Liver (tissue), 9 donors: Measurements from ENCODE around the gene ARCN1. TPM values are rescaled to one million over a fixed set of nuclear protein-coding genes. Genes with fewer than 3 reads are reported as not detected.

ENCODE experiments used
- DNase-seq: peaks from one replicate; pipeline ENCODE4 v3.0.0-alpha.2; 2017; ENCODE audit warnings: low spot score
- H3K27ac ChIP-seq, 2 donors: one replicate each; pipeline ENCODE4 v1.7.0; 2013; ENCODE audit warnings: inconsistent platforms in 2 of 2, low read length in 2 of 2, control low read depth in 1 of 2, low read depth in 1 of 2, mild to moderate bottlenecking in 1 of 2
- H3K27me3 ChIP-seq, 4 donors: one replicate each; pipeline versions ENCODE4 v1.6.1 to v1.7.0; 2013; ENCODE audit warnings: low read length in 3 of 4, inconsistent platforms in 1 of 4, mild to moderate bottlenecking in 1 of 4, moderate library complexity in 1 of 4; ENCODE audit not compliant: control insufficient read depth in 4 of 4, insufficient read depth in 4 of 4
- H3K36me3 ChIP-seq, 4 donors: one replicate each; pipeline versions ENCODE4 v1.6.1 to v1.7.0; 2013; ENCODE audit warnings: low read length in 3 of 4, mild to moderate bottlenecking in 3 of 4, low read depth in 1 of 4, moderate library complexity in 1 of 4; ENCODE audit not compliant: control insufficient read depth in 4 of 4, insufficient read depth in 3 of 4
- H3K4me1 ChIP-seq, 4 donors: one replicate each; pipeline versions ENCODE4 v1.6.1 to v1.7.0; 2013; ENCODE audit warnings: low read length in 3 of 4, mild to moderate bottlenecking in 3 of 4, moderate library complexity in 1 of 4; ENCODE audit not compliant: control insufficient read depth in 4 of 4, insufficient read depth in 4 of 4
- H3K4me3 ChIP-seq, 3 donors: one replicate each; pipeline versions ENCODE4 v1.6.1 to v1.7.0; 2013; ENCODE audit warnings: low read length in 3 of 3, control low read depth in 1 of 3, low read depth in 1 of 3, mild to moderate bottlenecking in 1 of 3
- H3K9ac ChIP-seq, 2 donors: one replicate each; pipeline ENCODE4 v1.7.0; 2013; ENCODE audit warnings: low read length in 2 of 2, mild to moderate bottlenecking in 2 of 2, moderate library complexity in 2 of 2, control low read depth in 1 of 2, low read depth in 1 of 2
- H3K9me3 ChIP-seq, 4 donors: one replicate each; pipeline versions ENCODE4 v1.6.1 to v1.7.0; 2013; ENCODE audit warnings: low read length in 3 of 4; ENCODE audit not compliant: control insufficient read depth in 4 of 4
- ATF3 ChIP-seq: IDR thresholded peaks from 2 replicates; pipeline ENCODE4 v1.6.1; 2016; ENCODE audit warnings: antibody characterized with exemption
- CTCF ChIP-seq: fragments of 150-350 bp; IDR thresholded peaks from 2 replicates; pipeline ENCODE4 v1.5.1; 2017; ENCODE audit warnings: improper control_type of control experiment, low read depth, low read length; ENCODE audit not compliant: missing input control
- EGR1 ChIP-seq, 2 donors: IDR thresholded peaks; 2 replicates each; pipeline ENCODE4 v1.6.1; 2016 to 2018; ENCODE audit warnings: antibody characterized with exemption in 2 of 2, low read depth in 2 of 2
- FOXA1 ChIP-seq: IDR thresholded peaks from 2 replicates; pipeline ENCODE4 v1.6.1; 2016; ENCODE audit warnings: antibody characterized with exemption
- FOXA2 ChIP-seq: IDR thresholded peaks from 2 replicates; pipeline ENCODE4 v1.6.1; 2016; ENCODE audit warnings: antibody characterized with exemption
- GABPA ChIP-seq, 2 donors: IDR thresholded peaks in 1 of 2; conservative IDR thresholded peaks in 1 of 2; 2 replicates each; pipeline ENCODE4 v1.6.1; 2016; ENCODE audit warnings: antibody characterized with exemption in 2 of 2, mild to moderate bottlenecking in 1 of 2, moderate library complexity in 1 of 2
- HNF4A ChIP-seq, 2 donors: conservative IDR thresholded peaks; 2 replicates each; pipeline ENCODE4 v1.6.1; 2016; ENCODE audit warnings: antibody characterized with exemption in 2 of 2, mild to moderate bottlenecking in 2 of 2
- HNF4G ChIP-seq: IDR thresholded peaks from 2 replicates; pipeline ENCODE4 v1.6.1; 2016; ENCODE audit warnings: antibody characterized with exemption
- JUND ChIP-seq, 2 donors: IDR thresholded peaks; 2 replicates each; pipeline ENCODE4 v1.6.1; 2016; ENCODE audit warnings: antibody characterized with exemption in 2 of 2
- MAX ChIP-seq: IDR thresholded peaks from 2 replicates; pipeline ENCODE4 v1.6.1; 2016; ENCODE audit warnings: antibody characterized with exemption
- NR2F2 ChIP-seq: IDR thresholded peaks from 2 replicates; pipeline ENCODE4 v1.6.1; 2016; ENCODE audit warnings: antibody characterized with exemption
- RAD21 ChIP-seq, 2 donors: IDR thresholded peaks; 2 replicates each; pipeline ENCODE4 v1.6.1; 2016; ENCODE audit warnings: antibody characterized with exemption in 2 of 2, mild to moderate bottlenecking in 2 of 2
- REST ChIP-seq: IDR thresholded peaks from 2 replicates; pipeline ENCODE4 v1.6.1; 2016; ENCODE audit warnings: antibody characterized with exemption, mild to moderate bottlenecking
- RXRA ChIP-seq, 2 donors: IDR thresholded peaks; 2 replicates each; pipeline ENCODE4 v1.6.1; 2017 to 2018; ENCODE audit warnings: antibody characterized with exemption in 2 of 2, mild to moderate bottlenecking in 1 of 2
- TAF1 ChIP-seq: conservative IDR thresholded peaks from 2 replicates; pipeline ENCODE4 v1.6.1; 2016; ENCODE audit warnings: antibody characterized with exemption, mild to moderate bottlenecking
- YY1 ChIP-seq: IDR thresholded peaks from 2 replicates; pipeline ENCODE4 v1.6.1; 2016; ENCODE audit warnings: antibody characterized with exemption, mild to moderate bottlenecking
- ZBTB33 ChIP-seq: IDR thresholded peaks from 2 replicates; pipeline ENCODE4 v1.6.1; 2016; ENCODE audit warnings: antibody characterized with exemption
- WGBS: extraction: QIAGEN DNeasy Blood & Tissue Kit; methylation state at CpG from one replicate; pipeline ENCODE4 v1.1.7; 2013; 5-methylcytosine and 5-hydroxymethylcytosine counted together
- polyA plus RNA-seq, 2 donors: library from polyadenylated mRNA; stranded (reverse) in 1 of 2; unstranded in 1 of 2; fragments of 200-250 nt in 1 of 2; fragments of >200 nt in 1 of 2; fragmentation: Nextera tagmentation in 1 of 2; extraction: Ambion mirVana in 1 of 2; gene quantifications; one replicate each; pipeline versions ENCODE4 v1.2.1 to v1.2.3, GENCODE V29; 2013 to 2015
- total RNA-seq, 2 donors: library from RNA; depleted of rRNA; stranded (reverse); fragments of >200 nt; gene quantifications; one replicate each; pipeline ENCODE4 v1.2.3, GENCODE V29; 2014
- donor health status: healthy.
- donor health status: healthy.
- donor health status: healthy.
- donor health status: healthy.
- donor health status: healthy.

The ARCN1 gene
- total and polyA plus RNA-seq, 4 donors = 36.7 to 95.4 (median 51.8) TPM

GRCh38 chr11:118614511-118614910, 42.3 kb downstream of the ARCN1 start:
- Histone ChIP-seq H3K4me3 (no peak overlapping the region), H3K4me1 (peaks cover 0 to 20% (median 10%) of the 10 kb centered on the region in 4 donors), H3K9me3 (no peaks in the 10 kb centered on the region), H3K36me3 (no peaks in the 10 kb centered on the region), H3K9ac (no peak overlapping the region), H3K27me3 (peaks cover 0 to 2% (median 0%) of the 10 kb centered on the region in 4 donors), H3K27ac (no peak overlapping the region)
- DNase-seq = no peak
- TF ChIP-seq MAX (no peak), ZBTB33 (no peak), RAD21 (IDR thresholded peaks at IDR 0.05) (no peak), FOXA2 (no peak), YY1 (no peak), JUND (IDR thresholded peaks at IDR 0.05) (no peak), HNF4A (conservative IDR thresholded peaks at IDR 0.05) (no peak)
- 87% methylated on average over 7 of the region's 7 CpGs for WGBS

DNA sequence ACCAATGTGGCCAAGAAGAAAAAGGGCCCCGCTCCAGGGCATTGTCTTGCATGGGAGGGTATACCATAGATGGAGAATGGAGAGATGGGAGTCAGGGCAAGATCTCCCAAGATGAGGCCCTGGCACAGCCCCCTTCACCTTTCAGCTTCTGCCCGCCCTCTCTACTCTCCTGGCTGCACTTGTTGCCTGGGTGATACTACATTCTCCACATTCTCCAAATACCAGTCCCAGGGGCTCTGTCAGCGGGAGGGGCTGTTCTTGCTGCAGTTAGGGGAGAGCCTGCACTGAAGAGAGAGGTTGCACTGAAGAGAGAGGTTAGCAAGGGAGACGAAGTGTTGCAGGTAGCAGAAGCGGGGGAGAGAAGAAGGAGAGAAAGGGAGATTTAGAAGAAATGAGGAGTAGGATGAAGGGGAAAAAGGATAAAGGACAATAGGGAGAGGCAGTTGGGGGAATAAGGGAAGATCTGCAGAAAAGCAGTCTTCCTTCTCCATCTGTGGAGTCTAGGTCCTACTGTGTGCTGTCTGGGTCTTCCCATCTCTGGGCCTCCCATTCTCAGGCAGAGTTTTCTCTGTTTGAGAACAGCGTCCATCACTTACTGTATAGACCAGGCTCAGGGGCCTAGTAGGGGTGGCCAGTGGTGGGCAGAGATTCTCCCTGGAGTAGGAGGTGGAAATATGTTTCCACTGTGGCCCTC, 43.2 kb downstream of the ARCN1 start:
- Histone ChIP-seq H3K36me3 (no peaks in the 10 kb centered on the region), H3K9me3 (no peaks in the 10 kb centered on the region), H3K27me3 (peaks cover 0 to 2% (median 0%) of the 10 kb centered on the region in 4 donors), H3K4me3 (no peak overlapping the region), H3K9ac (no peak overlapping the region), H3K4me1 (peaks cover 0 to 17% (median 7%) of the 10 kb centered on the region in 4 donors), H3K27ac (no peak overlapping the region)
- no peak for DNase-seq
- TF ChIP-seq HNF4G (no peak), TAF1 (no peak), GABPA (IDR thresholded peaks at IDR 0.05 in 1 of 2, conservative IDR thresholded peaks at IDR 0.05 in 1 of 2) (no peak), CTCF (no peak), MAX (no peak), YY1 (no peak), FOXA1 (no peak), NR2F2 (no peak), JUND (IDR thresholded peaks at IDR 0.05) (no peak), HNF4A (conservative IDR thresholded peaks at IDR 0.05) (no peak), ZBTB33 (no peak), FOXA2 (no peak), ATF3 (no peak), RXRA (IDR thresholded peaks at IDR 0.05) (no peak), REST (no peak), RAD21 (IDR thresholded peaks at IDR 0.05) (no peak), EGR1 (IDR thresholded peaks at IDR 0.05; ENCODE audit: low read depth in 2 of 2) (no peak)
- WGBS = 84% methylated on average over 6 of the region's 6 CpGs
